Measurements from ENCODE around the gene SOX9.
"Not testable (repeated sequence)": the region's sequence is repeated elsewhere in the genome, so short reads cannot be mapped to it uniquely, and the experiment has no call there.

Gene SOX9

DNA sequence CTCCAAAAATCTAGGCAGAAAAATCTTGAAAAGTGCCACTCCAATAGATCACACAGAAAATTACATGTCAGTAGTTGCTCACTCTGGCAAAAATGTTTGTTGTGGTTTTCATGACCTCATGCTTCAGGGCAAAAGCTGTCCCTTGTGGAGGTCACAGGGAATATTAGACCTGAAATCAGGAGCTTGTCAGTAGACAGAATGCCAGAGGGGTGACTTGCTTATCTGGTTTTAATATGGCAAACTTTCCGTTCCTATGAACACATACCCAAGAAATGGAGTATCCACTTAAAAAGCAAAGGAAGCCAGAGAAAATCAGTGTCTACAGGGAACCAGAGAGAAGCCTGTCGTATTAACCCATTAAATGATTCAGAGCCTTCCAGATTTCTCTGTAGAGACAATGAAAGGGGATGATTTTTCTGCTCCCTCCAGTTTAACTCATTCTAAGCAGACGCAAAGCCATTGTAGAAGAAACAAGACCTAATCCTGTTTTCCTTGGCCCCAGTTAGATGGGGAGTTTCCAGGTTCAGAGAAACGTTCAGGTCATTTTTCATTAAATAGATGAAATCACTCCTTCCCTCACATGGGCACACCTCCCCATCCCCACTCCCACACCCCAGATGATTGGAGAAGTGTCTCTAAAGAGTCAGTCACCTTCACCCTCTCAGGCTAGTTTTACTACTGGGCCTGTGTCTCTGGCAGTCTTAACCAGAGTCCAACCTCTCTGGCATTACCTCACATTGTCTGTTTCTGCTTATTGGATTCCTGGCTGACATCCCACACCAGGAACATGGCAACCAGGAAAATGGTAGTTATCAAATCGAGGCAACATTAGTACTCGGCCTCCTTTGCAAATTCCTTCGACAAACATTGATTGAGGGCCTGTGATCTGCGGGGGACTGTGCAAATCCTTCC lies 6.0 kb downstream of the SOX9 start:
- DNase-seq: peak in 4 of 14 donors; percentile 9 to 33 (median 16)

DNA sequence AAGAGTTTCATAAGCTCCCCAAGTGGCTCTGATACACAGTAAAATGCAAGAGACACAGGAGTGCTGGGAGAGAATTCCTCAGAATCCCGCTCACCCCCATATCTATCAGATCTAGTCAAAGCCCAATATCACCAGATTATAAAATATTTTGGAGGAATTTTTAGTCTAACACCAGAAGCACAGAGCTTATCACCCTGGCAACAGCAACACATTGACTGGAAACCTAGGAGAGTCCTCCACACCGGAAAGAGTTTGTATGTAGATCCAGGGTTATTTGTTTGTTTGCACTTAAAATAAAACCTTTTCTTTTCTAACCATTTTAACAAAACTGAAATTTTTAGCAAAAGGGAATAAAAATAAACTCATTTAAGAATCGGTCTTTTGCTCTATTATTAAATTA lies 7.2 kb downstream of the SOX9 start:
- DNase-seq: no peak

DNA sequence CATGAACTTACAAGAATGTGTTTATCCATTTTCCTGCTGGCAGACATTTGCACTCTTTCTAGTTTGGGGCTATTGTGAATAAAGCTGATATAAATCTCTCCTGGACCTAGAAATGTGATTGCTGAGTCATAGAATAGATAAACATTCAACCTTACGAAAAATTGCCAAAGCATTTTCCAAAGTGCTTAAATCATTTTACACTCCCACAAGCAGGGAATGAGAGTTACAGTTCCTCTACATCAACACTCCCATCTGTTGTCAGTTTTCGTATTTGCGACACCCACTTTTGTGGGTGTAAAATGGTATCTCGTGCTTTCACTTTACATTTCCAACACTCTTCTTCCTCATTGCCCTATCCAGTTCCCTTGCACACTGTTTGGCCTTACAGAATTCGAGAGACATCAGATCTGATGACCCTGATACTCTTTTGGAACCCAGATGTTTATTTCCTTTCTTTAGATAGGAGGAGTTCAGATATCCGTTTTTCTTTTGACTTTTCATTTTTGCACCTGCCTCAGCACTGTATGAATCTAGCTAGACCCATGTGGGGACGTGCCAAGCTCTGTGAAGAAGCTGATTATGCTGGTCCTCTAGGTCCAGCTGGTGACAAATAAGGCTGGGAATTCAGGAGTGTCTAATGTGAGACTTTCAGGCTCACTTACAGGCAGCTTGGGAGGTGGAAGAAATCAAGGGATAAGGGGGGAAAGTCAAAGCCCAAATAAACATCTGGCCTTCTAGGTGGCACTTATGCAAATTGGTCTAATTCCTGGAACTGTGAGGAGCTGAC lies 14.0 kb downstream of the SOX9 start:
- no peak for DNase-seq

DNA sequence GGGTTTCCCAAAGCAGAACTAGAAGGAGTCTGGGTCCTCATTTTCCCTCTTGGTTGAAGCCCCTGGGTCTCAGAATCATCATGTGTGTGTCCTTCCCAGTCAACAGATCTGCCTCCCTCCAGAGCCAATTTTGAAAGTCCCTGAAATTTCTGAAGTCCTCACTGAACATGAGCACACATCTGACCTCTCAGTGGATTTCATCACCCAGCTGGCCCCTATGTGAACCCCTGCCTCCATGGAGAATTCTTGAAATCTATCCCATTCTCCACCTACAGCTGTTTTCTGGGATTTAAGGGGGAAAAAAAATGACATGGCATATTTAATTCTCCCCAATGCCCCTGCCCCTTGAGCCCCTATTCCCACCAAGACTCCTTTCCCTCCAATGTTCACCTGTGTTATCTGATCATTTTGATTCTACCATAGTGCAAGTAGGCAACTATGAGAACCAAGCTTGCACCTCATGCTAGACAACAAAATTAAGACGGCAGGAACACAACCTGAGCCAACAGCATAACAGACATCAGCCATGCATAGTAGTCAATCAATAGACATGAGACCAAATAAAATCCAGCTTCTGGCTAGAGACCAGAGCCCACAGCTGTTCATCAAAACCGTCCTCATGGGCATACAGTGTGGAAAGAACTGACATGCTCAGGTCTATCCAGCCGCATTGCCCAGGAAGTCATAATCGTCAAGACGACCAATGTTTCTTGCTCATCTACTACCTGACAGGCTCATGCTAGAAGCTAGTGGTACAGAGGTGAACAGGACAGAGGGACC lies 14.9 kb downstream of the SOX9 start:
- no peak for DNase-seq

DNA sequence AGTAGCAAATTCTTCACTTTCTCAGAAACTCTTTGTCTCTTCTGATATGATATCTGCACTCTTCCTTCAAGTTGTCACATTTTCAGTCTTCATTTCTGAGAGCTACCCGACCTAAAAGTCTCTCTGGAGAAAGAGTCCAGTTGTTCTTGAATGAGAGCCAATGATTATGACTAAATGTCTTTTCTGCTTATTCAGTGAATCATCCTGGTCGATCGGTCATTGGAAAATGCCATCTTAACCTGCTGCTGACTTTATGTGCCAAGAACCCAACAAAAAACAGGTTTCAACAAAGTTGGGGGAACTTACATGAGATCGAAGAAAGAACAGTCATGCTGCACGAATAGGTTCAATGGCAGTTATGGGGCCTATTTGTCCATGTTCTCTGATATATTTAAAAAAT lies 15.9 kb downstream of the SOX9 start:
- DNase-seq: no peak

DNA sequence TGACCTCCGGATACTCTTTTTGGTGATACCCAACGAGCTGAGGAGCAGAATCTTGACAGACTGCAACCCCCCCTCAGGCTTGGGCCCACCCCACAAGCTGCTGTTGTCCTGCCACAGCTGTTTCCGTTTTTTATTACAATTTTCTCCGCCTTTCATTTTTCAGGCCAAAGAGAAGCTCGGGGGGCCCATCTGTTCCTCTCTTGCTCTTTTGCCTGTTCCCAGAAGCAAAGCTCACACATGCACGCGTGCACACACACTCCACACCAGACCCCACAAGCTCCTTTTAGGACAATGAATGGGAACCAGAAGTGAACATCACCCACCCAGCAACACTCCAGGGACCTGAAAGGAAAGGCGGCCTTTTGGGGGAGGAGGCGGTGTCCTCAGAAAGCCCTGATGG lies 16.3 kb downstream of the SOX9 start:
- DNase-seq: no peak

DNA sequence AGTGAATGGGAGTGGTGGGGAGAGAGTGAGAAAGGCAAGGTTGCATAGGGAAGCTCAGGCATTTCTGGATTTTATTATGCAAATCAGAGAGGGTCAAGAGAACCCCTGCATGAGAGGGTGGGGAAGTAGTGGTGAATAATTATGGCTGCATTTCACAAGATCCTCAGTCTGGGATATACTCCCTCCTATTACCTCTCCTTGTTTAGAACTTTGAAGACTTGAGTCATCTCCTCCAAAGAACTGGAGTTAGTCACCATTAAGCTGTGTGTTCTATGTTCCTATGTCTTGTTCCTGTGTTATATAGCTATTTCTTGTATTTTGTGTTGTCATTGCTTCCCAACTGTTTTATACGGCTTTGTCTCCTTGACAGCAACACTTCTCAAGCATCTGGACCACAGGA lies 18.4 kb downstream of the SOX9 start:
- no peak for DNase-seq

DNA sequence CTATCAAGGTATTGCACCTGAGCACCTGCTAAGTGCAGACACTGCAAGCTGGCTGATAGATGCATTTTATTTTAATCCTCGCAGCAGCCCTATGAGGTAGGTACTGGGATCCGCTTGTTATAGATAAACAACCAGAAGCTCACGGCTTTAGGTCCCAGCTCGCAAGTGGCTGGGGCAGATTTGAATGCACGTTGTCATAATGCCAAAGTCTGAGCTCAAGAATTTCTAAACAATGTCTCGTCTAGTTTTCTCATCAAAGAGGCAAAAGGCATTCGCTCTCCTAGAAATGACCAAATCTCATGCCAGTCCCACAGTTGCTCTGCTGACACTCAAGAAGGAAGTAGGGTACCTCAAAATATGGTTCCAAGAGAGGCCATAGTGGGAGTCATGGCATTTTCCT lies 20.5 kb downstream of the SOX9 start:
- DNase-seq: no peak

DNA sequence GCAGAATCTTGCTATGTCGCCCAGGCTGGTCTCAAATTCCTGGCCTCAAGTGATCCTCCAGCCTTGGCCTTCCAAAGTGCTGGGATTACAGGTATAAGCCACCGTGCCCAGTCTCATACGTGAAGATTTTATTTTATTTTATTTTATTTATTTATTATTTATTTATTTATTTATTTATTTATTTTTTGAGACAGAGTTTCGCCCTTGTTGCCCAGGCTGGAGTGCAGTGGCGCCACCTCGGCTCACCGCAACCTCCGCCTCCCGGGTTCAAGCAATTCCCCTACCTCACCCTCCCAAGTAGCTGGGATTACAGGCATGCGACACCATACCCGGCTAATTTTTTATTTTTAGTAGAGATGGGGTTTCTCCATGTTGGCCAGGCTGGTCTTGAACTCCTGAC lies 21.3 kb downstream of the SOX9 start:
- not testable (repeated sequence) for DNase-seq

DNA sequence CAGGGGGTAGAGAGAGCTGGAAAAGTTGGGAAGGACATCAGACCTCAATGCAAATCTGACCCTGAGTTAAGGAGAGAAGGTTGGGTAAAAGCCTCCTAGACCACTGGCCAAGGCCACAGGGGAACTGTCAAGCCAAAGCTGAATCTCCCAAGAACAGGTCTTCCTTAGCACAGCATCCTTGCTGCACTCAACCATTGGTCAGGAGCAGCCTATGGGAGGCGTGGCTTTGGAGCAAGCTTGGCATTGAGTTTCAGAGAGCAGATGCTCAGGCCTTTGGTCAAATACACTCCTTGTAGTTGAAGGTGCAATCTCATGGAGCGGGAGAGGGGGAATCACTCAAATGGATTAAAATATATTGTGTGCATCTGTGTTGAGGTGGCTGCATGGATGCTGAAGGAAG lies 21.8 kb downstream of the SOX9 start:
- DNase-seq: no peak

DNA sequence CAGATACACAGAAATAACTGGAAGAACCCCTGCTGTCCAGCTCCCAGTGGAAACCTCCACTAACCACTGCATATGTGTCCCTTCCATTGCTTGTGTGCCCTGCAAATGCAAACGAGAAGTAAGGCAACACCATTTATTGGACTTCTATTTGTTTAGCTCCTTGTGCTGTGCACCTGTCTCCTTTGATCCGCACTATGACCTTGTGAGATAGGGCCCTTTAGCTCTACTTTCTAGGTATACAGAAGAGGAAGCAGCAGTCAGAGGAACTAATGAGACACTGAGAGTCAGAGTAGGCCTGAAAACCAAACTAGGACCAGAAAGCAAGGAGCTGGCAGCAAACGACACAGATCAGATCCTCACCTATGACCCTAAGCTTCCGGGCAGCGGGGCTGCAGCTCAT lies 22.4 kb downstream of the SOX9 start:
- DNase-seq: no peak

DNA sequence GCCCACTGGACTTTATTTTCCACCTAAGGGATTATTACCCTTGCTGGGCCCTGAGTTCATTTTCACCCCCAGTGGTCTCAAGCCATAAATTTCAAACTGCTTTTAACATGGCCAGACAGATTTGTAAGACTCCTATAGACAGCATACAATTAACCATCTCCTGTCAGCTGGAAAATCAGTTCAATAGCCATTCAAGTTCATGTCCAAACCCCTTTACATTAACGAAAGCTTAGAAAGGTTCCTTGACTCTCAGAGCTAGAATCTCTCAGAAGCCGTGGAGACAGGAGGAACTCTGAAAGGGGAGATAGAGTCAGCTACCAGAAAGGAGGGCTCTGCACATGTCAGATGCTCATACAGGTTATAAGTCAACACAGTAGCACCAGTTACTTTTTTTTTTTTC lies 23.3 kb downstream of the SOX9 start:
- DNase-seq: no peak

DNA sequence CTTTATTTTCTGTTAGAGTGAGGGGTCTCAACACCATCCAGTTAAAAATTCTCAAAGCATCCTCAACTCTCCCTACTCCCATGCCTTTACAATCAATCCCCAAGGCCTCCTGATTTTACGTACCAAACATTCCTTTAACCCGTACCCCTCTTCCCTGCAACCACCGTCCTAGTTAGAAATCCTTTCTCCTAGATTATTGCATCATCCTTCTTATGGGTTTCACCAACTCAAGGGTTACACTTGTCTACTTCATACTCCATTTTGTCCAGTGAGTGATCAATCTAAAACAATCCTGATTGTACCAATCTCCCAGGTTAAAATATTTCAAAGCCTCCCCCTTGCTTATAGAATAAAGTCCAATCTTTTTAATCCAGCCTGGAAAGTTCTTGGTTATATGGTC lies 24.7 kb downstream of the SOX9 start:
- DNase-seq: no peak

DNA sequence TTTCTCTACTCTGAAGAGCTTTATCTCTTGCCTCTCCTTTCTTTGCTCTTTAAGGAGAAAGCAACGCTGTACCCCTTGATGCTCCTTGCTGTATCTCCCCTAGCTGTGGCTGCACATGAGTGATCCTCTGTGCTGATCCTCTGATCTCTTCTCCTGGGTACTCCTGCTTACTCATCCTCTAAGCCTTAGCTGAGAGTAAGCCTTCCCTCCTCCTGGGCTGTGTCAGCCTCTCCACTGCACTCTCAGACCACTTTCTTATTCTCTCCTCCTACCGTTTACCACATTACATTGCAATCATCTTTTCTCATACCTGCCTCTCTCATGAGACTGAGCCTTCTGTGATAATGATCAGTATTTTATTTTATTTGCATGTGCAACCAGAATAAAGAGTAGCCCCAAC lies 25.1 kb downstream of the SOX9 start:
- no peak for DNase-seq

DNA sequence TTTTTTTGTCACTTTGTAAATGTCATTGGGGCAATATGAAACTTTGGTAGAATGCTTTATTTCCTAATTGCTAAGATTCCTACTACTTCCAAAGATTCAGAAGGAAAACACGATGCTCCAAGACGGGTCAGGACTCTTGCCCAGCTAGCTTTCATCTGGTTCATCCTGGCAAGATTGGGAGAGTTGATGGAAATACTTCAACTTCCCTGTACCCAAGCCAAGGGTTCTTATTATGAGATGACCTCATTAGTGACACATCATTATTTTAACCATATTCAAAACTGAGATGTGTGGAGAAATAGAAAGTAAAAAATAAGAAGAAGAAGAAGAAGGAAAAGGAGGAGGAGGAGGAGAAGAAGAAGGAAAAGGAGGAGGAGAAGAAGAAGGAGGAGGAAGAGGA lies 25.6 kb downstream of the SOX9 start:
- DNase-seq: no peak

DNA sequence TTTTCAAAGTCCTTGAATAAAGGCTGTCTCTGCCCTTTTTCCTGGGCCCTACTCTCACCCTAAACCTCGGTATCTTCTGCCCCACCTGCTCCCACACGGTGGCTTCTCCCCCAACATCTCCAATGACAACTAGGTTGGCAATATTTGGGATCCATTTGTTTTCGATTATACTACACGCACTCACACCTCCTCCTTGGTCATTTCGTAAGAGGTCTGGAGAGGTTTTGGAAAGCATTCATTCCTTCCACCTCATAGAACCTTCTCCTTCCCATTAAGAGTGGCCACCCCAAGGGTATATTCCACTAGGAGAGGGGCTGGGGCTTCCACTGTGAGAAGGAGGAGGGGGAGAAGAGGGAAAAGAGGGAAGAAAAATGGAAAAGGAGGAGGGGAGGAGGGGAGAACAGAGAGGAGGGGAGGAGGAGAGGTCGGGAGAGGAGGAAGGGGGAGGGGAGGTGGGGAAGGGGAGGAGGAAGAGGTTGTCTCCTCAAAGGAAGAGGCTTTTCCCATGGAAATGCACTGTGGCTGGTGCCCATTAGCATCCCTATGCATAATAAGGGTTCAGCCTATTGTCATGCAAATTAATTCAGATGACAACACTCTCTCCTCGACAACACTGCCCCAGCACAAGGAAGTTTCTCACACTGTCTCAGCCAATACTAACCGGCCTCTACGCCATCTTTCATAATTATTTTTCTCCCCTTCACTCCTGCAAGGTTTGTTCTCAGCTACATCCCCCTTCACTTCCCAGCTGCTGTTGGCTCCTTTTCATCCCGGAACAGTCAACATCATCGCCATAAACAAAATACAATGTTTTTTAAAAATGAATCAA lies 30.0 kb downstream of the SOX9 start:
- DNase-seq: peak in 9 of 14 donors; percentile 8 to 63 (median 44)

DNA sequence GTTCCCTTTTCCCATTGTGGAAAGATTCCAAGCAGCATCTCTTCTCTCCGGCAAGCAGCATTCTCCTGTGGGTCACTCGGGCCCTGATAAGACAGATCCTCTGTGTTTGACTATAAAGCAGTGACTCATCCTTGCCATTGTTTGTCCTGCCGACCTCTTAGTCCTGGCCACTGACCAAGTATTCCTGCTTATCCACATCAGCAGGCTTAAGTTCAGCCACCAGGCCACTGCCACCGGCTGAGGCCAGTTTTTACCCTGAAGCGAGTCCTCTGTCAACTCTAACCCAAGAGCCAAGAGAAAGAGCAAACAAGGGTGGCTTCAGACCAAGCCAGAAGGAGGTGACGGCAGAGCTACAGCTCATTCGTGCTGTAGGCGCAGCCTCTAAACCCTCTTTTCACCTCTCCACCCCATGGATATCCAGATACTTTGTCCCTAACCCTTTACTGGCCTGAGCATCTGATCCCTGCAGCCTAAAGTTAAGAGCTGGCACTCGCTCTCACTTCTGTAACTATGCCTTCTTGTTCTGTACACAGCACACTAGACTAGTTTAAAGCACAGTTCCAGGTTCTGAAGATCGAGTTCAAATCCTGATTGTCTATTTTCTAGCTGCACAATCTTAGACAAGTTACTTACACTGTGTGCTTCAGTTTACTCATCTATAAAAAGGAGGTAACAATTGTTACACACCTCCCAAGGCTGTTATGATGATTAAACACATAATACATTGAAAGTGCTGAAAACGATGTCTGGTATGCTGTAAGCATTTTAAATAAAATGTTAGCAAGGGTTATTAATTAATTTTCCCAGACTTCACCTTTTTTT lies 31.0 kb downstream of the SOX9 start:
- DNase-seq: peak in 11 of 14 donors; percentile 21 to 79 (median 52)

DNA sequence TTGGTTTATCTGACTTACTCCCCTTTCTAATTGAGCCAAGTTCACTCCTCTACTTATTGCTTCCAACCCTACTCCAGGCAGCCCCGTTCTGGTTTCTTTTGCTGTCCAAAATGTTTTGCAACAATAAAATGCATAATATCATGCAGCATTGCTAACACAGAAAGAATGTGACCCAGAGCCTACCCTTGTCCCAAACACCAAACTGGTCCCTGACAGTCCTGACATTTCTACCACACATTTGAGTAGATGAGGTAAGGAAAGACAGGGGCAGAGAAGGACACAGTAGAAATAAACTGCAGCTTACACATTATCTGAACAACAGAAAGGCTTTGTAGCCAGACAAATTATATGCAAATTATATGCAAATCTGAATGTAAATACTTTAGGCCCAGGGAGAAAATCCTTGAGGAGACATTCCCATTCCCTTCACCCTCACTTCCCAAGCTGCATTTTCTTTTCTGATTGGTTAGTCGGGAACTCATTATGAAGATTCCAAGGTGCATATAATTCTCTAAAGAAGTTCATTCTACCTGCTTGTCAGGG lies 31.6 kb downstream of the SOX9 start:
- DNase-seq: no peak

DNA sequence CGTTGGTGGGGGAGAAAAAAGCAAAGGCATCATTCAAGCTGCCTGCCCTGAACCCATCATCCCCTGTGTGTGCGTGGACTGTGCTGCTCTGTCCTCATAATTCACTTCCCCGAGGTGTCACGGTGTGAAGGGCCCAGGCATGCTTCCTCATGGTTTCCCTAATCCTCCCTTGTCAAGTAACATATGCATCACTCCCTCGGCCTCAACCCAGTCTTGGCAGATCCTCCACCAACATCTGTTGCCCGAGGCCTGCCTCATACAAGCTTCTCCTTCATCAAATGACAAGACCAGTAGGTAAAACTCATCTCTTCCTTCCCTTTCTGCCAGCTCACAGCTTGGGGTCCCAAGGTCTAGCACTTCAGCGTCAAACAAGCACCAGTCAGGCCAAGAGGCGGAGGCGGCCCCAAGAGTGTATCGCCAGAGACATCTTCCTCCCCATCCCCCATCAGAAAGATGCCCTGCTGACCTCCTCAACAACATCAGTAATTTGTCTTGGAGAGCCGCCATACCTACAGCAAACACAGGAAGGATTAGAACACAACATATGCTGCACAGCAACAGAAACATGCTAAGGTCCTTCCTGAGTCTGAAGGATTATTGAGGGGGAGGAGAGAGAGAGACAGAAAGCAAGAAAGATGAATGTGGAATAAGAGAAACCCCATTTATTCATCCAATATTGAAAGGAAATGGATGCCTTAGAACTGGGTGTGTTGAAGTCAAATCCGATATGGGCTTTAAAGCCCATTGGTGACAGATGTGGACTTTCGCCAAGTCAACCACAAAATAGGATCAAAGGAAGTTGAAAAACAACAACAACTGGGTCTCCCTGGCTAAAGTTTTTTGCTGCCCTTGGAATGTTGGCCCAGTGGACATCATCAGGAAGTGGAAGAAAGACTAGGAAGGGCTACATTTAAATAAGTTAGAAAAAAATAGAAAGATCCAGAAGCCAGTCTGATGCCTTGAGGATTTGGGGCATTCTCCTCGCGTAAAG lies 38.4 kb downstream of the SOX9 start:
- peak in 1 of 14 donors; percentile 8 for DNase-seq

DNA sequence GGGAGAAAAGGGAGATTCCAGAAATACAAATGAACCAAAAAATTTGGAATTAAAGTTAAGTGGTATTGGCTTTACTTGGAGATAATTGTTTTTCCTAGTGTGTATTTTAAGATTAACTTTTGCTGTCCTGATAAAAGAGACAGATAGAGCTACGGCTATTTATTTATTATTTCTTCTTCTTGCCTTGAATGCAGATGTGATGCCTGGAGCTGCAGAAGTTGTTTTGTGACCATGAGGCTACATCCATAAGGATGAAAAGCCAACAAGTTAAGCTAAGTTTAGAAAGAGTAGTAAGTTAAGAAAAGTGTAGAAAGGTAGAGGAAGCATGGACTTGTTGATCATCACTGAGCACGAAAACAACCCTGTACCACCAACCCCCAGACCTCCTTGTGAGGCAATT lies 41.7 kb downstream of the SOX9 start:
- no peak for DNase-seq

Measured in C1 segment of cervical spinal cord (tissue), 14 donors.